HL-60 (cell line): ENCODE data around the gene HASPIN.

Experiments
- DNase-seq, 2 experiments: peaks; one replicate each; pipeline ENCODE4 v3.0.0-alpha.2; 2010 to 2020; ENCODE audit warnings: low read depth in 1 of 2, low spot score in 1 of 2
- H3K27ac ChIP-seq: fragments of 250-450 bp; sonication (Bioruptor Pico); replicated peaks from 2 replicates; pipeline ENCODE4 v1.5.1; 2020; ENCODE audit warnings: mild to moderate bottlenecking, moderate library complexity
- H3K27me3 ChIP-seq: fragments of 250-450 bp; sonication (Bioruptor Pico); 2 replicates; pipeline ENCODE4 v1.5.1; 2021; ENCODE audit warnings: mild to moderate bottlenecking, moderate library complexity; ENCODE audit not compliant: insufficient read depth, poor library complexity, severe bottlenecking
- H3K4me3 ChIP-seq: replicated peaks from 2 replicates; pipeline ENCODE4 v1.5.1; 2011; ENCODE audit warnings: mild to moderate bottlenecking, control low read depth, low read length; ENCODE audit not compliant: insufficient read depth
- GABPA ChIP-seq: IDR thresholded peaks from 2 replicates; pipeline ENCODE4 v1.6.1; 2012; ENCODE audit warnings: low read depth
- POLR2AphosphoS5 ChIP-seq: IDR thresholded peaks from 2 replicates; pipeline ENCODE4 v1.6.1; 2012; ENCODE audit warnings: low read depth
- SPI1 ChIP-seq: IDR thresholded peaks from 2 replicates; pipeline ENCODE4 v1.6.1; 2012; ENCODE audit warnings: low read depth, mild to moderate bottlenecking, borderline replicate concordance
- TF ChIP-seq, protein P1 (sequence below): IDR thresholded peaks from 2 replicates; pipeline ENCODE4 v1.6.1; 2012; ENCODE audit warnings: low read depth; ENCODE audit not compliant: insufficient replicate concordance
- TF ChIP-seq, protein P2 (sequence below): IDR thresholded peaks from one replicate; pipeline ENCODE4 v1.5.1; 2011; ENCODE audit warnings: low read length, control low read depth, inconsistent platforms; ENCODE audit not compliant: insufficient read depth

Gene HASPIN

GRCh38 chr17:3695723-3696411 is 27.8 kb upstream of the HASPIN start, which contains the start of gene P2RX5:
Gene P2RX5 (minus strand): TSS chr17:3696155. CDS start chr17:3696005, 150 bp downstream.
- TF ChIP-seq POLR2AphosphoS5 (no peak), GABPA (no peak), SPI1 (peak; percentile 35; the same call in 1 of the 2 replicates)
- TF ChIP-seq, protein P1, sequence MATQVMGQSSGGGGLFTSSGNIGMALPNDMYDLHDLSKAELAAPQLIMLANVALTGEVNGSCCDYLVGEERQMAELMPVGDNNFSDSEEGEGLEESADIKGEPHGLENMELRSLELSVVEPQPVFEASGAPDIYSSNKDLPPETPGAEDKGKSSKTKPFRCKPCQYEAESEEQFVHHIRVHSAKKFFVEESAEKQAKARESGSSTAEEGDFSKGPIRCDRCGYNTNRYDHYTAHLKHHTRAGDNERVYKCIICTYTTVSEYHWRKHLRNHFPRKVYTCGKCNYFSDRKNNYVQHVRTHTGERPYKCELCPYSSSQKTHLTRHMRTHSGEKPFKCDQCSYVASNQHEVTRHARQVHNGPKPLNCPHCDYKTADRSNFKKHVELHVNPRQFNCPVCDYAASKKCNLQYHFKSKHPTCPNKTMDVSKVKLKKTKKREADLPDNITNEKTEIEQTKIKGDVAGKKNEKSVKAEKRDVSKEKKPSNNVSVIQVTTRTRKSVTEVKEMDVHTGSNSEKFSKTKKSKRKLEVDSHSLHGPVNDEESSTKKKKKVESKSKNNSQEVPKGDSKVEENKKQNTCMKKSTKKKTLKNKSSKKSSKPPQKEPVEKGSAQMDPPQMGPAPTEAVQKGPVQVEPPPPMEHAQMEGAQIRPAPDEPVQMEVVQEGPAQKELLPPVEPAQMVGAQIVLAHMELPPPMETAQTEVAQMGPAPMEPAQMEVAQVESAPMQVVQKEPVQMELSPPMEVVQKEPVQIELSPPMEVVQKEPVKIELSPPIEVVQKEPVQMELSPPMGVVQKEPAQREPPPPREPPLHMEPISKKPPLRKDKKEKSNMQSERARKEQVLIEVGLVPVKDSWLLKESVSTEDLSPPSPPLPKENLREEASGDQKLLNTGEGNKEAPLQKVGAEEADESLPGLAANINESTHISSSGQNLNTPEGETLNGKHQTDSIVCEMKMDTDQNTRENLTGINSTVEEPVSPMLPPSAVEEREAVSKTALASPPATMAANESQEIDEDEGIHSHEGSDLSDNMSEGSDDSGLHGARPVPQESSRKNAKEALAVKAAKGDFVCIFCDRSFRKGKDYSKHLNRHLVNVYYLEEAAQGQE, result peak; percentile 88
- TF ChIP-seq, protein P2, sequence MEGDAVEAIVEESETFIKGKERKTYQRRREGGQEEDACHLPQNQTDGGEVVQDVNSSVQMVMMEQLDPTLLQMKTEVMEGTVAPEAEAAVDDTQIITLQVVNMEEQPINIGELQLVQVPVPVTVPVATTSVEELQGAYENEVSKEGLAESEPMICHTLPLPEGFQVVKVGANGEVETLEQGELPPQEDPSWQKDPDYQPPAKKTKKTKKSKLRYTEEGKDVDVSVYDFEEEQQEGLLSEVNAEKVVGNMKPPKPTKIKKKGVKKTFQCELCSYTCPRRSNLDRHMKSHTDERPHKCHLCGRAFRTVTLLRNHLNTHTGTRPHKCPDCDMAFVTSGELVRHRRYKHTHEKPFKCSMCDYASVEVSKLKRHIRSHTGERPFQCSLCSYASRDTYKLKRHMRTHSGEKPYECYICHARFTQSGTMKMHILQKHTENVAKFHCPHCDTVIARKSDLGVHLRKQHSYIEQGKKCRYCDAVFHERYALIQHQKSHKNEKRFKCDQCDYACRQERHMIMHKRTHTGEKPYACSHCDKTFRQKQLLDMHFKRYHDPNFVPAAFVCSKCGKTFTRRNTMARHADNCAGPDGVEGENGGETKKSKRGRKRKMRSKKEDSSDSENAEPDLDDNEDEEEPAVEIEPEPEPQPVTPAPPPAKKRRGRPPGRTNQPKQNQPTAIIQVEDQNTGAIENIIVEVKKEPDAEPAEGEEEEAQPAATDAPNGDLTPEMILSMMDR, result no peak
- H3K27ac ChIP-seq, result no peak within 1 kb of the TSS
- H3K27me3 ChIP-seq, result no peaks in the 10 kb centered on the region
- H3K4me3 ChIP-seq, result peak within 1 kb of the TSS; percentile 40
- peak; percentile 38 for DNase-seq

GRCh38 chr17:3697103-3697476 is 26.6 kb upstream of the HASPIN start:
- Histone ChIP-seq H3K4me3 (no peak overlapping the region), H3K27me3 (no peaks in the 10 kb centered on the region), H3K27ac (no peak overlapping the region)
- no peak for TF ChIP-seq GABPA
- TF ChIP-seq, protein P1, result no peak
- TF ChIP-seq, protein P2, result no peak
- TF ChIP-seq POLR2AphosphoS5, result no peak
- no peak for TF ChIP-seq SPI1
- DNase-seq, result no peak

- TF ChIP-seq, protein P1, result no peak
- TF ChIP-seq SPI1 (no peak), GABPA (no peak), POLR2AphosphoS5 (no peak)
- TF ChIP-seq, protein P2, result no peak
Observed at GRCh38 chr17:3698139-3698538, 25.6 kb upstream of the HASPIN start.

More at GRCh38 chr17:3698139-3698538, 25.6 kb upstream of the HASPIN start:
- DNase-seq, result no peak
- H3K27me3 ChIP-seq, result no peaks in the 10 kb centered on the region
- H3K4me3 ChIP-seq, result no peak overlapping the region
- H3K27ac ChIP-seq, result no peak overlapping the region
